Iris pigment epithelial cell (primary cell): ENCODE data around the gene PTPRN.
"Not testable (repeated sequence)": the region's sequence is repeated elsewhere in the genome, so short reads cannot be mapped to it uniquely, and the experiment has no call there.

Experiments
- DNase-seq: peaks from one replicate; pipeline ENCODE4 v3.0.0-alpha.2; 2011; ENCODE audit warnings: low read depth

Gene PTPRN

DNA sequence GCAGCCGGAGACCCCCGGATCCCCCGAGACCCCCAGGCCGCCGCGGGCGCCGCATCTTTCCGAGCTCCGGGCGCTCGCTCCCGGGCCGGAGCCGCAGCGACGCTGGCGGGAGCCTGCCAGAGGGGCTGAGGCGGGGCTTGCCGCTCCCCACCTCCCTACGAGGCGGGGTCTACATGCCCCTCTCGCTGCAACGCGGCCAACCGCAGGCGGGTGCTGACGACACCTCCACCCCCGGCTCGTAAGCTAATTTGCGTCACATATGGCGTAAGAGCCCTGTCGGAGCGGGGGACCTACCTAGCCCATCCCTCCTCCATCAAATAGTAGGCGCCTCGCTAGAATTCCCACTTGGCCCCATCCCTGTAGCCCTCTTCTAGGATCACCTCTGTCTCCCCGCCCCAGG, at the start of gene PTPRN:
Gene PTPRN, minus strand, starts transcription at position 124 of the 400 bp plus-strand sequence. Its CDS starts 69 bp downstream, at position 55.
- DNase-seq, result peak; percentile 27

- DNase-seq, result no peak
Measured at GRCh38 chr2:219358170-219359075, 49.2 kb upstream of the PTPRN start.

DNA sequence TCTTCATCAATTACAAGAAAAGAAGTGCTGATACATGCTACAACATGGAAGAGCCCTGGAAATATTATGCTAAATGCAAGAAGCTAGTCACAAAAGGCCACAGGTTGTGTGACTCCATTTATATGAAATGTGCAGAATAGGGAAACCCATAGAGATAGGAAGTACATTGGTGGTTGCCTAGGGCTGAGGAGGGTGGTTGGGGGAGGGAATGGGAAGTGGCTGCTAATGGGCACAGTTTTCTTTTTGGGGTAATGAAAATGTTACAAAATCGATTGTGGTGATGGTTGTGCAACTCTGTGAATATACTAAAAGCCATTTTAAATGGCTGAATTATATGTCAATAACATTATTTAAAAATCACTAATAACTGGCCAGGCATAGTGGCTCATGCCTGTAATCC, 47.6 kb upstream of the PTPRN start:
- DNase-seq, result no peak

DNA sequence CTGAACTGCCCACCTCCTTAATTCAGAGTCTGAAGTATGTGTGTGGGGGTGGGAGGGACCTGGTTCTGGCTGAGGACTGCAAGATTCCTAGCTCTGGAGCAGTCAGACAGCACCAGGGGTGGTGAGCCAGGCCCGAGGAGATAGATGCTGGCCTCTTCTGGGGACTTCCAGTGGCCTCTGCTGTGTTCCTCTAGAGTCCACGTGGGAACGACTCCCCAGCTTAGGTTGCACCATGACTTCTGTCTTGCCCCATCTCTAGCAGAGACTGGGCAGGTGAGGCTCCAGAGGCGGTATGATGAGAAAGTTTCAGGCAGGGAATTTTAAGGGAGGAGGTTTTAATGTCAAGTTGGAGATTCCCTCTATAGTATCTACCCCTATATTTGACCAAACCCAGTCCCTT, 45.4 kb upstream of the PTPRN start:
- DNase-seq, result no peak

- no peak for DNase-seq
Measured at GRCh38 chr2:219353129-219353528, 43.9 kb upstream of the PTPRN start.

DNA sequence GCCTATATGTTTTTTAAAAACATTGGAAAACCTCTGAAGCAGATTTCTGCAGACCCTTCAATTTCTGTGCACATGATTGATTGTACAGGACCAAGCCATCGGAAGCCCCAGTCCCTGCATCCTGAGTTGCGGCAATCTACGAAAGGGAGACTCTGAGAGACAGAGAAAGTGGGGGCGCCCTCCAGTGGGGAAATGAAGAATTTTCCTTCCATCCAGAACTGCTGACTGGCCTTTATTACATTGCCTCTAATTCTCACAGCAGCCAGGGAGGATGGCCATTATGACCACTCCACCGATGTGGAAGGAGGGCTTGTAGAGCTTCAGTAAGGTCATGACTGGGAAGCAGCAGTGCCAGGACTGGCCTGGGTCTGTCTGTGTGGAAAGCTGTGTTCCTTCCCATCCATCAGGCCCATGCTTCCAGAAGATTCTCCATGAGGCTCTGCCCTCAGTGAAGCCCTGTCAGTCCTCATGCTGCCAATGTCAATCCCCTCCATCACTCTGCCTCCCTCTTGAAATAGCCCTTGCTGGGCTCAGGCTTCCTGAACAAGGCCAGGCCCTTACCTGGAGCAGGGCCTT, 43.3 kb upstream of the PTPRN start:
- peak; percentile 61 for DNase-seq

DNA sequence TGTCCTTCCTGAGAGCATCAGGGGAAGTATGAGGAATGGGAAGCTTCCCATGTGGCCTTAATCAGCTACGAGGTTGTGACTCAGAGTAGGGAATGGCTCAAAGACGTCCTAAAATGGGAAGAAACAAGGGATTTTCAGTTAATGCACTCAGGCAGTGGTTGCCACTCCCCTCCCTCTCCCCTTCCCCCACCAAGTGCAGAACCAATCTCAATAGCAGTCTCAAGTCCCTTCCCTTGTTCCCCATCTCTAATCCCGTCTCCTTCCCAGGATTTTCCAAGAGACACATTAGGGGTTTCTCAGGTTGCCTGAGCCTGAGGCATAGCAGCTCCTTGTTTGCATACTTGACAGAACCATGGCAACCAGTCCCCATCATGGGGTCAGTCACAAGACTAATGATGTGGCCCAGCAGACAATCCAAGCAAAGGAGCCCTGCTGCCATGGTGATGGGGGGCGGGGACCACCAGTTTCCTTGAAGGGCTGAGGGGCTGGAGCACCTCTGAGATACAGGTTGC, 41.6 kb upstream of the PTPRN start:
- DNase-seq, result no peak

- DNase-seq, result no peak
Measured at GRCh38 chr2:219350215-219350614, 41.0 kb upstream of the PTPRN start.

- peak; percentile 43 for DNase-seq
Measured at GRCh38 chr2:219344751-219345430, 35.7 kb upstream of the PTPRN start.

DNA sequence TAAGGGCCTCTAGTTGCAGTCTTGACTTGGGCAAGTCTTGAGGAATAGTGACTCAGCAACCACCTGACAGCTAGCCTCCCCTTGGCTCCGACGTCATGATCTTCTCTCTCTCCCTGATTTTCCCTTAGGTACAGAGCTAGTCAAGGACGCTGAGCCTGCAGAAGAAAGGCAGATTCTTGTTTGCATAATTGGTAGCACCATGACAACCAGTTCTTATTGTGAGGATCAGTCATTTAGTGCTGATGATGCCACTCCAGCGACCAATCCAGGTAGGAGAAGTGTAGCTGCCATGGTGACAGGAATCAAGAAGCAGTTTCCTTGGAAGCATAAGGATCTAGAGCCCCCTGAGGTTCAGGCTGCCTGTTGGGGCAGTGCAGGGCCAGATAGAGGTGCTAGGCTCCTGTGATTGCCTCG, 26.2 kb upstream of the PTPRN start:
- DNase-seq, result no peak

GRCh38 chr2:219334076-219334475, 24.9 kb upstream of the PTPRN start:
- no peak for DNase-seq

- DNase-seq, result no peak
Measured at GRCh38 chr2:219332542-219332941, 23.3 kb upstream of the PTPRN start, which contains the start of gene RESP18. Gene RESP18, minus strand, starts transcription at chr2:219332744.

- DNase-seq, result peak; percentile 25
Measured at GRCh38 chr2:219331560-219332213, 22.5 kb upstream of the PTPRN start.

GRCh38 chr2:219327719-219328118, 18.5 kb upstream of the PTPRN start:
- no peak for DNase-seq

GRCh38 chr2:219325657-219326315, 16.6 kb upstream of the PTPRN start:
- DNase-seq, result no peak

GRCh38 chr2:219325136-219325535, 15.9 kb upstream of the PTPRN start:
- no peak for DNase-seq

GRCh38 chr2:219323434-219323833, 14.2 kb upstream of the PTPRN start:
- DNase-seq, result no peak

GRCh38 chr2:219314804-219315468, 5.7 kb upstream of the PTPRN start:
- no peak for DNase-seq

- not testable (repeated sequence) for DNase-seq
Measured at GRCh38 chr2:219312683-219313263, 3.6 kb upstream of the PTPRN start.
